ENCODE results near the gene PRR5. TPM values are rescaled to one million over a fixed set of nuclear protein-coding genes. Genes with fewer than 3 reads are reported as not detected.
"Not testable (repeated sequence)": the region's sequence is repeated elsewhere in the genome, so short reads cannot be mapped to it uniquely, and the experiment has no call there.

Gene PRR5, protein sequence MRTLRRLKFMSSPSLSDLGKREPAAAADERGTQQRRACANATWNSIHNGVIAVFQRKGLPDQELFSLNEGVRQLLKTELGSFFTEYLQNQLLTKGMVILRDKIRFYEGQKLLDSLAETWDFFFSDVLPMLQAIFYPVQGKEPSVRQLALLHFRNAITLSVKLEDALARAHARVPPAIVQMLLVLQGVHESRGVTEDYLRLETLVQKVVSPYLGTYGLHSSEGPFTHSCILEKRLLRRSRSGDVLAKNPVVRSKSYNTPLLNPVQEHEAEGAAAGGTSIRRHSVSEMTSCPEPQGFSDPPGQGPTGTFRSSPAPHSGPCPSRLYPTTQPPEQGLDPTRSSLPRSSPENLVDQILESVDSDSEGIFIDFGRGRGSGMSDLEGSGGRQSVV
- total RNA-seq (2014; rRNA removed; shearing (Covaris generic)) (31.4 and 37.7 TPM in 2 replicates), polyA plus RNA-seq (2016; fragmentation: Nextera tagmentation; extraction: Ambion mirVana) (15.3 and 17.4 TPM in 2 replicates)
- long read RNA-seq, partial matches to known transcripts: 0 of 8 reads
- long read RNA-seq, other reads (novel, unspliced or antisense): 0 of 8 reads

DNA sequence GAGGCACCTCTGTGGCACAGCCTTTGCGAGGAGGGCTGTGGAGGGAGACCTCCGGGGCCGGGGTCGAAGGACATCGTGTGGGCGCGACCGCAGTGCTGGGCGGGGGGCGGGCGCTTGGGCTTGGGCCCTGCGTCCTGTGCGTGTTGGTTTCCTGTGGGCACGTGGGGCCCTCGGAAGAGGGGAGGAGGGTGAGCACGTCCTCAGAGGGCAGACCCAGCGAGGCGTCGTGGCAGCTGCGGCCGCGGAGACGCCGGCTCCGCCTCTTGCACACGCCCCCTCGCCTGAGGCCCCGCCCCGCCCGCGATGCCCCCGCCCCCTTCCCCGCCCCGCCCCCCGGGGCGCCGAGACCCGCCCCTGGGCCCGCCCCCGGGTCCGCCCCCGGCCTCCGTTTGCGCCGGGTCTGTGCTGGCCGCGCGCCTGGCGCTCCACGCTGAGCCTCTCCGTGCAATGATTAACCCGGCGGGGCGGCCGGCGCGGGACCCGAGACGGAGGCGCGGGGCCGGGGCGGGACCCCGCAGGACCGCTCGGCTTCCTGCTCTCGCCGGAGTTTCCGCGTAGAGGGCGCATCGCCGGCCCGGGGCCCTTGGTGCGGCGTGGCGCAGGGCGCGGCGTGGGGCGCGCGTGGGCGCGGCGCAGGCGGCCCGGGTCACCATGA is at the start of gene PRR5:
Gene PRR5 (plus strand): TSS at position 381 of the 655 bp plus-strand sequence. CDS start 271 bp downstream, at position 652.
- H2AFZ ChIP-seq: peak within 1 kb of the TSS; percentile 91
- peaks cover 9% of the 10 kb centered on the region; the same call in 1 of the 2 replicates for H3F3A ChIP-seq (replicated peaks; ENCODE audit: low read depth)
- no peaks in the 10 kb centered on the region for H3K9me2 ChIP-seq (ENCODE audit: insufficient read depth)
- H3K27me3 Mint-ChIP-seq (ENCODE audit: insufficient read depth, low read depth, poor library complexity): peaks cover 22% of the 10 kb centered on the region
- H3K27ac ChIP-seq (ENCODE audit: low read depth): no peak within 1 kb of the TSS
- no peaks in the 10 kb centered on the region for H3K9me3 Mint-ChIP-seq
- no peaks in the 10 kb centered on the region for H3K36me3 ChIP-seq (ENCODE audit: insufficient read depth)
- peak within 1 kb of the TSS; percentile 75 for H3K4me3 ChIP-seq
- TF ChIP-seq NANOG (IDR thresholded peaks at IDR 0.05; ENCODE audit: borderline replicate concordance): no peak
- peak; percentile 50; the same call in 1 of the 2 replicates for TF ChIP-seq POLR2AphosphoS5 (IDR thresholded peaks at IDR 0.05; ENCODE audit: low read depth)
- H3K79me2 ChIP-seq (replicated peaks; ENCODE audit: insufficient read depth): peaks cover 9% of the 10 kb centered on the region; the same call in 1 of the 2 replicates
- H3K4me1 Mint-ChIP-seq: peaks cover 24% of the 10 kb centered on the region
- H3K27ac Mint-ChIP-seq: no peak within 1 kb of the TSS
- peaks cover 4% of the 10 kb centered on the region; the same call in 1 of the 3 replicates for H3K36me3 Mint-ChIP-seq (ENCODE audit: low read depth)
- peak within 1 kb of the TSS; percentile 70 for H3K4me3 Mint-ChIP-seq
- H3K27me3 ChIP-seq (ENCODE audit: insufficient read depth): peaks cover 28% of the 10 kb centered on the region
- H3K4me2 ChIP-seq: peak within 1 kb of the TSS; percentile 94
- ATAC-seq (peak; percentile 34), DNase-seq (ENCODE audit: low spot score) (peak; percentile 71)
- peaks cover 14% of the 10 kb centered on the region; the same call in 1 of the 2 replicates for H4K20me1 ChIP-seq (replicated peaks; ENCODE audit: insufficient read depth)
- H3K4me1 ChIP-seq (ENCODE audit: insufficient read depth): peaks cover 21% of the 10 kb centered on the region

DNA sequence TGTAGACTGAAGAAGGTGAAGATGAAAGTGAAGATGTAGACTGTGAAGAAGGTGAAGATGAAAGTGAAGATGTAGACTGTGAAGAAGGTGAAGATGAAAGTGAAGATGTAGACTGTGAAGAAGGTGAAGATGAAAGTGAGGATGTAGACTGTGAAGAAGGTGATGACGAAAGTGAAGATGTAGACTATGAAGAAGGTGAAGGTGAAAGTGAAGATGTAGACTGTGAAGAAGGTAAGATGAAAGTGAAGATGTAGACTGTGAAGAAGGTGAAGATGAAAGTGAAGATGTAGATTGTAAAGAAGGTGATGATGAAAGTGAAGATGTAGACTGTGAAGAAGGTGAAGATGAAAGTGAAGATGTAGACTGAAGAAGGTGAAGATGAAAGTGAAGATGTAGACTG is 49.1 kb upstream of the PRR5 start:
- H3K36me3 ChIP-seq (ENCODE audit: insufficient read depth); DNase-seq (ENCODE audit: low spot score); H2AFZ ChIP-seq; H3K4me1 ChIP-seq (ENCODE audit: insufficient read depth); H3K4me3 ChIP-seq; H3K27ac Mint-ChIP-seq; H3K4me2 ChIP-seq; H3K79me2 ChIP-seq (replicated peaks; ENCODE audit: insufficient read depth); H3K9me2 ChIP-seq (ENCODE audit: insufficient read depth); H3K4me1 Mint-ChIP-seq; H3K4me3 Mint-ChIP-seq; H3K36me3 Mint-ChIP-seq (ENCODE audit: low read depth); H4K20me1 ChIP-seq (replicated peaks; ENCODE audit: insufficient read depth); H3K27me3 Mint-ChIP-seq (ENCODE audit: insufficient read depth, low read depth, poor library complexity); H3K27me3 ChIP-seq (ENCODE audit: insufficient read depth); ATAC-seq; H3K9me3 Mint-ChIP-seq; H3F3A ChIP-seq (replicated peaks; ENCODE audit: low read depth); H3K27ac ChIP-seq (ENCODE audit: low read depth): not testable (repeated sequence)

DNA sequence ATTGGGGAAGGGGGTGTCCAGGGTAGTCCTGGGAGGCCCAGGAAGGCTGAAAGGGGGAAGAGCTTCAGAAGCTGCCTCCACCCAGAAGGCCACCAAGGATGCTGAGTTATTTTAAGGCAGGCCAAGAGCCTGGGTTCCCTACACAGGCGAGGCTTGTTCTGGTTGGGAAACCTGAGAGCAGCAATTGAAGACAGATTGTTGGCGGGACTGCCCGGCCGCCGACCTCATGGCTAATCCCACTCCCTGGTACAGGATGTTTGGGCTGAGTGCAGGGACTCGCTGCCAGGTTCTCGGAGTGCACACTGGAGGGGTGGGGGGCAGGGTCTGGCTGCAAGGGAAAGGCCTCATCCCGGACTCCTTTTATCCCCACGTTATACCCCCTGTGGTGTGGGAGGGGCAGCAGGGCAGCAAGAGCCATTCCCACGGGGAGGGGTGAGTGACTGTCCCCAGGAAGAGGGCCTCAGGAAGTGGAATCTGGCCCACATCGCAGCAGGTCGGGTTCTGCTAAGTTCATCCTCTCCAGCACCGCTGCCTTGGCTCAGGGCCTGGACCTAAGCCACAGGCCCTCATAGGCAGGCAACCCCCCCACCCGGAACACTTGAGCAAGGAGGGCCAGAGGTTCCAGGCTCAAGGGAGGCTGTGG is 43.6 kb upstream of the PRR5 start:
- H3K4me1 Mint-ChIP-seq: peaks cover 16% of the 10 kb centered on the region
- Histone ChIP-seq H2AFZ (peak overlapping the region; percentile 74; the same call in 1 of the 2 replicates), H3F3A (replicated peaks; ENCODE audit: low read depth) (0 out of 2 replicates have a peak, but pooled peaks cover 4% of the 10 kb centered on the region), H3K27ac (ENCODE audit: low read depth) (no peak overlapping the region), H3K4me3 (no peak overlapping the region), H3K4me1 (ENCODE audit: insufficient read depth) (no peaks in the 10 kb centered on the region; the same call in 1 of the 2 replicates), H3K79me2 (replicated peaks; ENCODE audit: insufficient read depth) (no peaks in the 10 kb centered on the region), H3K9me2 (ENCODE audit: insufficient read depth) (no peaks in the 10 kb centered on the region; the same call in 1 of the 2 replicates), H3K36me3 (ENCODE audit: insufficient read depth) (no peaks in the 10 kb centered on the region), H3K4me2 (no peak overlapping the region), H4K20me1 (replicated peaks; ENCODE audit: insufficient read depth) (no peaks in the 10 kb centered on the region), H3K27me3 (ENCODE audit: insufficient read depth) (no peaks in the 10 kb centered on the region)
- H3K4me3 Mint-ChIP-seq: no peak overlapping the region
- no peak overlapping the region for H3K27ac Mint-ChIP-seq
- H3K36me3 Mint-ChIP-seq (ENCODE audit: low read depth): no peaks in the 10 kb centered on the region
- no peak for ATAC-seq
- H3K27me3 Mint-ChIP-seq (ENCODE audit: insufficient read depth, low read depth, poor library complexity): peaks cover 5% of the 10 kb centered on the region
- H3K9me3 Mint-ChIP-seq: peaks cover 3% of the 10 kb centered on the region; the same call in 2 of the 3 replicates
- no peak for DNase-seq (ENCODE audit: low spot score)
- TF ChIP-seq, protein P1, sequence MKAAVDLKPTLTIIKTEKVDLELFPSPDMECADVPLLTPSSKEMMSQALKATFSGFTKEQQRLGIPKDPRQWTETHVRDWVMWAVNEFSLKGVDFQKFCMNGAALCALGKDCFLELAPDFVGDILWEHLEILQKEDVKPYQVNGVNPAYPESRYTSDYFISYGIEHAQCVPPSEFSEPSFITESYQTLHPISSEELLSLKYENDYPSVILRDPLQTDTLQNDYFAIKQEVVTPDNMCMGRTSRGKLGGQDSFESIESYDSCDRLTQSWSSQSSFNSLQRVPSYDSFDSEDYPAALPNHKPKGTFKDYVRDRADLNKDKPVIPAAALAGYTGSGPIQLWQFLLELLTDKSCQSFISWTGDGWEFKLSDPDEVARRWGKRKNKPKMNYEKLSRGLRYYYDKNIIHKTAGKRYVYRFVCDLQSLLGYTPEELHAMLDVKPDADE (IDR thresholded peaks at IDR 0.05): no peak
- TF ChIP-seq JUNB (IDR thresholded peaks at IDR 0.05; ENCODE audit: unreplicated experiment) (no peak), STAT1 (IDR thresholded peaks at IDR 0.05; ENCODE audit: unreplicated experiment) (no peak), EZH2phosphoT487 (IDR thresholded peaks at IDR 0.05; ENCODE audit: unreplicated experiment) (no peak), ZNF114 (CRISPR knock-in tag; IDR thresholded peaks at IDR 0.05) (no peak)

Data from GM23338 (cell line).